Mucosa of gallbladder (tissue), 1 donor: ENCODE data around the gene PRDM16. TPM values are rescaled to one million over a fixed set of nuclear protein-coding genes. Genes with fewer than 3 reads are reported as not detected.
A peak's percentile ranks its signal among the peaks of the same experiment; 100 is the strongest.

Experiments used
- DNase-seq: peaks from one replicate; pipeline ENCODE4 v3.0.0-alpha.2; 2020; ENCODE audit warnings: low spot score
- total RNA-seq: library from RNA; stranded (reverse); gene quantifications from one replicate; pipeline ENCODE4 v1.2.1, GENCODE V29; 2021
- donor health status: DM: no; HTN: no; CAD: no.

Gene PRDM16
- total RNA-seq, 1 donor from 2014 or later, result 29.3 TPM

- peak; percentile 57 for DNase-seq
Observed at GRCh38 chr1:3069491-3070308, 697 bp downstream of the PRDM16 start.

- no peak for DNase-seq
Observed at GRCh38 chr1:3070309-3070643, 1.3 kb downstream of the PRDM16 start.

- no peak for DNase-seq
Observed at GRCh38 chr1:3070644-3071564, 1.9 kb downstream of the PRDM16 start.

- DNase-seq, result no peak
Observed at GRCh38 chr1:3071565-3072390, 2.8 kb downstream of the PRDM16 start.

GRCh38 chr1:3072391-3073185 is 3.6 kb downstream of the PRDM16 start:
- no peak for DNase-seq

- DNase-seq, result no peak
Observed at GRCh38 chr1:3073186-3073488, 4.1 kb downstream of the PRDM16 start.

- no peak for DNase-seq
Observed at GRCh38 chr1:3073489-3074296, 4.7 kb downstream of the PRDM16 start.

GRCh38 chr1:3074297-3074741 is 5.3 kb downstream of the PRDM16 start:
- DNase-seq, result peak; percentile 35

GRCh38 chr1:3074800-3075199 is 5.8 kb downstream of the PRDM16 start:
- no peak for DNase-seq

- DNase-seq, result no peak
Observed at GRCh38 chr1:3075666-3076362, 6.8 kb downstream of the PRDM16 start.

GRCh38 chr1:3076363-3076740 is 7.3 kb downstream of the PRDM16 start:
- no peak for DNase-seq

GRCh38 chr1:3077081-3077480 is 8.1 kb downstream of the PRDM16 start:
- no peak for DNase-seq

- no peak for DNase-seq
Observed at GRCh38 chr1:3077561-3077960, 8.6 kb downstream of the PRDM16 start.

GRCh38 chr1:3078430-3078861 is 9.4 kb downstream of the PRDM16 start:
- no peak for DNase-seq

- no peak for DNase-seq
Observed at GRCh38 chr1:3078871-3079270, 9.9 kb downstream of the PRDM16 start.

- no peak for DNase-seq
Observed at GRCh38 chr1:3079381-3080052, 10.5 kb downstream of the PRDM16 start.

- DNase-seq, result no peak
Observed at GRCh38 chr1:3080053-3080955, 11.3 kb downstream of the PRDM16 start.

- DNase-seq, result no peak
Observed at GRCh38 chr1:3081171-3081683, 12.2 kb downstream of the PRDM16 start.
